ENCODE results near the gene FAM117A.

The FAM117A gene

GRCh38 chr17:49745175-49746139 lies 18.5 kb downstream of the FAM117A start:
- H3K4me1 ChIP-seq (ENCODE audit: control insufficient read depth, insufficient read depth, low read length): peaks cover 22% of the 10 kb centered on the region
- no peak overlapping the region for H3K27ac ChIP-seq (ENCODE audit: low read depth, low read length)
- H3K9ac ChIP-seq (ENCODE audit: low read length): no peak overlapping the region
- peaks cover 3% of the 10 kb centered on the region for H3K36me3 ChIP-seq (ENCODE audit: control insufficient read depth, insufficient read depth, low read length)
- H3K4me3 ChIP-seq (ENCODE audit: low read length): no peak overlapping the region
- H3K27me3 ChIP-seq (ENCODE audit: control insufficient read depth, insufficient read depth, low read length): no peaks in the 10 kb centered on the region

- peak overlapping the region; percentile 14 for H3K4me3 ChIP-seq (ENCODE audit: low read length)
These were observed 21.7 kb downstream of the FAM117A start for GRCh38 chr17:49742166-49742638.

GRCh38 chr17:49741692-49742076 lies 22.2 kb downstream of the FAM117A start:
- peak overlapping the region; percentile 3 for H3K4me3 ChIP-seq (ENCODE audit: low read length)
- no peaks in the 10 kb centered on the region for H3K36me3 ChIP-seq (ENCODE audit: control insufficient read depth, insufficient read depth, low read length)
- peaks cover 51% of the 10 kb centered on the region for H3K4me1 ChIP-seq (ENCODE audit: control insufficient read depth, insufficient read depth, low read length)
- no peak overlapping the region for H3K9ac ChIP-seq (ENCODE audit: low read length)
- H3K27me3 ChIP-seq (ENCODE audit: control insufficient read depth, insufficient read depth, low read length): no peaks in the 10 kb centered on the region
- H3K27ac ChIP-seq (ENCODE audit: low read depth, low read length): peak overlapping the region; percentile 92

More at GRCh38 chr17:49742166-49742638, 21.7 kb downstream of the FAM117A start:
- Histone ChIP-seq H3K27ac (ENCODE audit: low read depth, low read length) (peak overlapping the region; percentile 92), H3K4me1 (ENCODE audit: control insufficient read depth, insufficient read depth, low read length) (peaks cover 50% of the 10 kb centered on the region), H3K36me3 (ENCODE audit: control insufficient read depth, insufficient read depth, low read length) (no peaks in the 10 kb centered on the region), H3K9ac (ENCODE audit: low read length) (no peak overlapping the region), H3K27me3 (ENCODE audit: control insufficient read depth, insufficient read depth, low read length) (no peaks in the 10 kb centered on the region)

- Histone ChIP-seq H3K9ac (ENCODE audit: low read length) (no peak overlapping the region), H3K27me3 (ENCODE audit: control insufficient read depth, insufficient read depth, low read length) (no peaks in the 10 kb centered on the region), H3K4me1 (ENCODE audit: control insufficient read depth, insufficient read depth, low read length) (peaks cover 51% of the 10 kb centered on the region), H3K27ac (ENCODE audit: low read depth, low read length) (peak overlapping the region; percentile 92), H3K36me3 (ENCODE audit: control insufficient read depth, insufficient read depth, low read length) (no peaks in the 10 kb centered on the region), H3K4me3 (ENCODE audit: low read length) (peak overlapping the region; percentile 44)
These were observed 22.8 kb downstream of the FAM117A start for GRCh38 chr17:49741009-49741691.

- Histone ChIP-seq H3K27ac (ENCODE audit: low read depth, low read length) (peak overlapping the region; percentile 78), H3K36me3 (ENCODE audit: control insufficient read depth, insufficient read depth, low read length) (no peaks in the 10 kb centered on the region), H3K27me3 (ENCODE audit: control insufficient read depth, insufficient read depth, low read length) (no peaks in the 10 kb centered on the region), H3K9ac (ENCODE audit: low read length) (no peak overlapping the region), H3K4me1 (ENCODE audit: control insufficient read depth, insufficient read depth, low read length) (peaks cover 51% of the 10 kb centered on the region), H3K4me3 (ENCODE audit: low read length) (peak overlapping the region; percentile 53)
These were observed 24.2 kb downstream of the FAM117A start for GRCh38 chr17:49739641-49740271.

GRCh38 chr17:49738456-49739163 lies 25.3 kb downstream of the FAM117A start:
- Histone ChIP-seq H3K9ac (ENCODE audit: low read length) (no peak overlapping the region), H3K4me1 (ENCODE audit: control insufficient read depth, insufficient read depth, low read length) (peaks cover 51% of the 10 kb centered on the region), H3K36me3 (ENCODE audit: control insufficient read depth, insufficient read depth, low read length) (no peaks in the 10 kb centered on the region), H3K4me3 (ENCODE audit: low read length) (peak overlapping the region; percentile 34), H3K27me3 (ENCODE audit: control insufficient read depth, insufficient read depth, low read length) (no peaks in the 10 kb centered on the region), H3K27ac (ENCODE audit: low read depth, low read length) (peak overlapping the region; percentile 78)

- no peaks in the 10 kb centered on the region for H3K36me3 ChIP-seq (ENCODE audit: control insufficient read depth, insufficient read depth, low read length)
- H3K27ac ChIP-seq (ENCODE audit: low read depth, low read length): no peak overlapping the region
- H3K9ac ChIP-seq (ENCODE audit: low read length): no peak overlapping the region
- peaks cover 44% of the 10 kb centered on the region for H3K4me1 ChIP-seq (ENCODE audit: control insufficient read depth, insufficient read depth, low read length)
- H3K27me3 ChIP-seq (ENCODE audit: control insufficient read depth, insufficient read depth, low read length): no peaks in the 10 kb centered on the region
- H3K4me3 ChIP-seq (ENCODE audit: low read length): no peak overlapping the region
These were observed 29.1 kb downstream of the FAM117A start for GRCh38 chr17:49734515-49735490.

GRCh38 chr17:49731435-49731831 lies 32.5 kb downstream of the FAM117A start:
- Histone ChIP-seq H3K36me3 (ENCODE audit: control insufficient read depth, insufficient read depth, low read length) (no peaks in the 10 kb centered on the region), H3K27me3 (ENCODE audit: control insufficient read depth, insufficient read depth, low read length) (no peaks in the 10 kb centered on the region), H3K9ac (ENCODE audit: low read length) (no peak overlapping the region), H3K27ac (ENCODE audit: low read depth, low read length) (peak overlapping the region; percentile 77), H3K4me1 (ENCODE audit: control insufficient read depth, insufficient read depth, low read length) (peaks cover 37% of the 10 kb centered on the region), H3K4me3 (ENCODE audit: low read length) (no peak overlapping the region)

- H3K9ac ChIP-seq (ENCODE audit: low read length): no peak overlapping the region
- H3K27ac ChIP-seq (ENCODE audit: low read depth, low read length): peak overlapping the region; percentile 77
- H3K36me3 ChIP-seq (ENCODE audit: control insufficient read depth, insufficient read depth, low read length): no peaks in the 10 kb centered on the region
- no peak overlapping the region for H3K4me3 ChIP-seq (ENCODE audit: low read length)
- peaks cover 37% of the 10 kb centered on the region for H3K4me1 ChIP-seq (ENCODE audit: control insufficient read depth, insufficient read depth, low read length)
- H3K27me3 ChIP-seq (ENCODE audit: control insufficient read depth, insufficient read depth, low read length): no peaks in the 10 kb centered on the region
These were observed 33.0 kb downstream of the FAM117A start for GRCh38 chr17:49730785-49731434.

- Histone ChIP-seq H3K27ac (ENCODE audit: low read depth, low read length) (peak overlapping the region; percentile 77), H3K27me3 (ENCODE audit: control insufficient read depth, insufficient read depth, low read length) (no peaks in the 10 kb centered on the region), H3K9ac (ENCODE audit: low read length) (no peak overlapping the region), H3K4me3 (ENCODE audit: low read length) (no peak overlapping the region), H3K4me1 (ENCODE audit: control insufficient read depth, insufficient read depth, low read length) (peaks cover 38% of the 10 kb centered on the region), H3K36me3 (ENCODE audit: control insufficient read depth, insufficient read depth, low read length) (no peaks in the 10 kb centered on the region)
These were observed 33.7 kb downstream of the FAM117A start for GRCh38 chr17:49730078-49730784.

Measured in rectal smooth muscle tissue (tissue), 1 donor.